ENCODE data around the gene RRAS.

DNA sequence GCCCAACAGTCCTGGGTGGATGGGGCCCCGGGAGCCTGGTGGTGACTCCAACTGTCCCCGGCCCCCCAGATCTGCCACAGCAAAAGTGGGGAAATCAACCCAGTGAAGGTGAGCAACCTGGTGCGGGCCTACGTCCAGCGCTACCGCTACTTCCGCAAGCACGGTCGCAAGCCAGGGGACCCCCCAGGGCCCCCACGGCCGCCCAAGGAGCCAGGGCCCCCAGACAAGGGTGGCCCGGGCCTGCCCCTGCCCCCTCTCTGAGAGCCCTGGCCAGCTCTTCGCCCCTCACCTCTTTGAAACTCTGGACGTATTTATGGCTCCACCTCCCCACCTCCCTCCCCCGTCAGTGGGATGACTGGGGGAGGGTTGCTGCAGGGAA is 18.2 kb upstream of the RRAS start:
- TF ChIP-seq POLR2A (IDR thresholded peaks at IDR 0.05) (no peak), CTCF (IDR thresholded peaks at IDR 0.05) (no peak)

Measured in right lobe of liver (tissue), 4 donors.